CD4-positive, alpha-beta T cell (primary cell): ENCODE measurements around the gene UPF1. TPM values are rescaled to one million over a fixed set of nuclear protein-coding genes. Genes with fewer than 3 reads are reported as not detected.

Source experiments
- ATAC-seq: fragments of 200-7000 bp; cut with Tn5 transposase; one replicate; pipeline ENCODE4 v1.10.0; 2022; ENCODE audit warnings: mild to moderate bottlenecking; ENCODE audit not compliant: poor library complexity
- CTCF ChIA-PET: fragments of 350-600 bp; sonication (Branson Sonifier 250); formaldehyde crosslinking; loops from one replicate; lab custom pipeline; 2021; ENCODE audit warnings: antibody characterized with exemption, inconsistent platforms; lab: Charles Lee
- POLR2A ChIA-PET: fragments of 350-600 bp; sonication (Branson Sonifier 250); formaldehyde crosslinking; loops from one replicate; lab custom pipeline; 2021; ENCODE audit warnings: antibody characterized with exemption, inconsistent platforms; lab: Charles Lee
- DNase-seq, 14 experiments: peaks; one replicate each; pipeline ENCODE4 v3.0.0-alpha.2; 2013 to 2020; ENCODE audit warnings: mixed read lengths in 2 of 14
- H3K27ac ChIP-seq, 2 donors: one replicate each; pipeline versions ENCODE4 v1.5.1 to v1.7.0; 2013; ENCODE audit warnings: low read length in 2 of 2, low read depth in 1 of 2, mild to moderate bottlenecking in 1 of 2
- H3K27me3 ChIP-seq, 2 experiments: 1 replicate in 1 of 2; 2 replicates in 1 of 2; pipeline versions ENCODE4 v1.6.1 to v1.7.0; 2013; ENCODE audit warnings: low read length in 2 of 2, control low read depth in 1 of 2, mild to moderate bottlenecking in 1 of 2, moderate library complexity in 1 of 2; ENCODE audit not compliant: insufficient read depth in 2 of 2, control insufficient read depth in 1 of 2
- H3K36me3 ChIP-seq: one replicate; pipeline ENCODE4 v1.6.1; 2013; ENCODE audit warnings: low read length, control low read depth; ENCODE audit not compliant: insufficient read depth
- H3K4me1 ChIP-seq: one replicate; pipeline ENCODE4 v1.6.1; 2013; ENCODE audit warnings: low read length, control low read depth; ENCODE audit not compliant: insufficient read depth
- H3K4me3 ChIP-seq: one replicate; pipeline ENCODE4 v1.5.1; 2013; ENCODE audit warnings: mild to moderate bottlenecking, low read length, moderate library complexity
- H3K9me3 ChIP-seq, 2 experiments: 1 replicate in 1 of 2; 2 replicates in 1 of 2; pipeline versions ENCODE4 v1.6.1 to v1.7.0; 2013; ENCODE audit warnings: low read length in 2 of 2, mild to moderate bottlenecking in 2 of 2, control low read depth in 1 of 2, moderate library complexity in 1 of 2; ENCODE audit not compliant: control insufficient read depth in 1 of 2, insufficient read depth in 1 of 2
- H3K27ac Mint-ChIP-seq: one replicate; pipeline ENCODE4 v1.8.0; 2020; ENCODE audit warnings: mixed read lengths
- H3K27me3 Mint-ChIP-seq: one replicate; pipeline ENCODE4 v1.8.0; 2021; ENCODE audit warnings: mixed read lengths
- H3K36me3 Mint-ChIP-seq: one replicate; pipeline ENCODE4 v1.8.0; 2021; ENCODE audit warnings: low read depth, mixed read lengths
- H3K4me1 Mint-ChIP-seq: one replicate; pipeline ENCODE4 v1.8.0; 2021; ENCODE audit warnings: low read depth, mixed read lengths
- H3K4me3 Mint-ChIP-seq: one replicate; pipeline ENCODE4 v1.8.0; 2020; ENCODE audit warnings: mild to moderate bottlenecking, mixed read lengths
- H3K9me3 Mint-ChIP-seq: one replicate; pipeline ENCODE4 v1.8.0; 2020; ENCODE audit warnings: mixed read lengths
- CTCF ChIP-seq: fragments of 200-600 bp; IDR thresholded peaks from one replicate; pipeline ENCODE4 v1.8.0; 2022; ENCODE audit warnings: antibody characterized with exemption, mild to moderate bottlenecking
- intact Hi-C, 2 experiments: fragments of 100-400 bp; cut with DNase I in 1 of 2; cut with micrococcal nuclease in 1 of 2; formaldehyde crosslinking; loops; one replicate each; pipeline versions ENCODE4 v1.15.1 to v1.9.0; 2023 to 2025; cut with DNase I, micrococcal nuclease
- total RNA-seq, 174 experiments: library from RNA in 2 of 174; stranded (reverse) in 2 of 174; gene quantifications; one replicate each; pipeline ENCODE4 v1.2.3 and lab custom pipeline; 2021 to 2026

UPF1 gene
- total RNA-seq, 2 experiments from 2014 or later = 146 to 150 TPM

- intact Hi-C loops = loop anchor here in 1 of 2 experiments (10.0 kb wide), 1 partner anchor 73 kb away; no protein-coding TSS in a partner anchor
- H3K36me3 ChIP-seq = no peaks in the 10 kb centered on the region
- no peak overlapping the region for H3K4me3 ChIP-seq
- CTCF ChIA-PET = no interaction called here
- POLR2A ChIA-PET = interaction anchor here (0.7 kb wide), 1 partner anchor 282 kb away, joined by 3 read pairs; no protein-coding TSS in a partner anchor
- Mint-ChIP-seq H3K36me3 (no peaks in the 10 kb centered on the region), H3K4me1 (no peaks in the 10 kb centered on the region), H3K27me3 (no peaks in the 10 kb centered on the region), H3K4me3 (no peak overlapping the region), H3K9me3 (no peaks in the 10 kb centered on the region), H3K27ac (no peak overlapping the region)
- ATAC-seq (no peak), DNase-seq (no peak)
- peaks cover 0 to 5% of the 10 kb centered on the region in 2 experiments for H3K9me3 ChIP-seq
- no peak for TF ChIP-seq CTCF
- no peak overlapping the region for H3K27ac ChIP-seq
- no peaks in the 10 kb centered on the region for H3K27me3 ChIP-seq
- no peaks in the 10 kb centered on the region for H3K4me1 ChIP-seq
Observed at GRCh38 chr19:18881491-18881890, 49.7 kb downstream of the UPF1 start.

- Mint-ChIP-seq H3K27me3 (no peaks in the 10 kb centered on the region), H3K27ac (no peak overlapping the region), H3K9me3 (no peaks in the 10 kb centered on the region), H3K4me1 (no peaks in the 10 kb centered on the region), H3K4me3 (no peak overlapping the region), H3K36me3 (no peaks in the 10 kb centered on the region)
- H3K9me3 ChIP-seq = no peaks in the 10 kb centered on the region
- no peaks in the 10 kb centered on the region for H3K4me1 ChIP-seq
- POLR2A ChIA-PET = no interaction called here
- intact Hi-C loops = loop anchor here in 1 of 2 experiments (10.0 kb wide), 1 partner anchor 71 kb away; no protein-coding TSS in a partner anchor
- CTCF ChIA-PET = no interaction called here
- ATAC-seq = no peak
- no peak for TF ChIP-seq CTCF
- no peaks in the 10 kb centered on the region for H3K36me3 ChIP-seq
- DNase-seq = no peak
- no peak overlapping the region for H3K27ac ChIP-seq
- H3K4me3 ChIP-seq = no peak overlapping the region
- no peaks in the 10 kb centered on the region for H3K27me3 ChIP-seq
Observed at GRCh38 chr19:18883526-18884304, 52.0 kb downstream of the UPF1 start.

GRCh38 chr19:18886972-18887371, 55.2 kb downstream of the UPF1 start:
- Mint-ChIP-seq H3K27me3 (peaks cover 10% of the 10 kb centered on the region), H3K9me3 (no peaks in the 10 kb centered on the region), H3K4me3 (no peak overlapping the region), H3K4me1 (no peaks in the 10 kb centered on the region), H3K36me3 (no peaks in the 10 kb centered on the region), H3K27ac (no peak overlapping the region)
- H3K36me3 ChIP-seq = no peaks in the 10 kb centered on the region
- ATAC-seq = no peak
- POLR2A ChIA-PET = no interaction called here
- H3K27ac ChIP-seq = no peak overlapping the region
- DNase-seq = no peak
- TF ChIP-seq CTCF = no peak
- no peaks in the 10 kb centered on the region for H3K4me1 ChIP-seq
- H3K27me3 ChIP-seq = no peaks in the 10 kb centered on the region
- H3K9me3 ChIP-seq = no peaks in the 10 kb centered on the region
- H3K4me3 ChIP-seq = no peak overlapping the region
- intact Hi-C loops = loop anchor here in 1 of 2 experiments (10.0 kb wide), 1 partner anchor 68 kb away; no protein-coding TSS in a partner anchor
- CTCF ChIA-PET = no interaction called here
